Hematopoietic multipotent progenitor cell treated with erythropoietin and hydrocortisone succinate and interleukin-3 and kit ligand, for 8 days (in vitro differentiated cells): ENCODE data around the gene TSPAN14.
"Not testable (repeated sequence)": the region's sequence is repeated elsewhere in the genome, so short reads cannot be mapped to it uniquely, and the experiment has no call there.

Source experiments
- DNase-seq: peaks from one replicate; pipeline ENCODE4 v3.0.0-alpha.2; 2015

Gene TSPAN14

GRCh38 chr10:80472234-80473095, 18.4 kb downstream of the TSPAN14 start:
- DNase-seq: no peak

GRCh38 chr10:80473096-80473657, 19.1 kb downstream of the TSPAN14 start:
- no peak for DNase-seq

GRCh38 chr10:80473692-80474596, 19.8 kb downstream of the TSPAN14 start:
- no peak for DNase-seq

GRCh38 chr10:80474597-80474910, 20.4 kb downstream of the TSPAN14 start:
- DNase-seq: no peak

GRCh38 chr10:80474941-80475340, 20.8 kb downstream of the TSPAN14 start:
- DNase-seq: peak; percentile 57

- not testable (repeated sequence) for DNase-seq
These were observed 21.5 kb downstream of the TSPAN14 start for GRCh38 chr10:80475641-80476040.

DNA sequence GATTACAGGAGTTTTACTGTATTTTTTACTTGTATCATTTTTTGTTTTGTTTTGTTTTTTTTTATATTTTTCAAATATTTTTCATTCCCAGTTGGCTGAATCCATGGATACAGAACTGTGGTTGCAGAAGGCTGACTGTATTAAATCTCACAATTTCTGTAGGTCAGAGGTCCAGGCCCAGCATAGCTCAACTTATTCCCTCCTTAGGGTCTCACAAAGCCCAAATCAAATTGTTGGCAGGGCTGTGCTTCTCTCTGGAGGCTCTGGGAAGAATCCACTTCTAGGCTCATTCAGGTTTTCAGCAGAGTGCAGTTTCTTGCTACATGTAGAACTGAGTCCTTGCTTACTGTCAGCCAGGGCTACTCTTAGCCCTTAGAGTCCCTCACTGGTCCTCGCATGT, 22.6 kb downstream of the TSPAN14 start:
- DNase-seq: no peak

GRCh38 chr10:80477813-80478212, 23.7 kb downstream of the TSPAN14 start:
- no peak for DNase-seq

GRCh38 chr10:80480373-80480772, 26.3 kb downstream of the TSPAN14 start:
- DNase-seq: not testable (repeated sequence)

- no peak for DNase-seq
These were observed 26.7 kb downstream of the TSPAN14 start for GRCh38 chr10:80480852-80481251.

DNA sequence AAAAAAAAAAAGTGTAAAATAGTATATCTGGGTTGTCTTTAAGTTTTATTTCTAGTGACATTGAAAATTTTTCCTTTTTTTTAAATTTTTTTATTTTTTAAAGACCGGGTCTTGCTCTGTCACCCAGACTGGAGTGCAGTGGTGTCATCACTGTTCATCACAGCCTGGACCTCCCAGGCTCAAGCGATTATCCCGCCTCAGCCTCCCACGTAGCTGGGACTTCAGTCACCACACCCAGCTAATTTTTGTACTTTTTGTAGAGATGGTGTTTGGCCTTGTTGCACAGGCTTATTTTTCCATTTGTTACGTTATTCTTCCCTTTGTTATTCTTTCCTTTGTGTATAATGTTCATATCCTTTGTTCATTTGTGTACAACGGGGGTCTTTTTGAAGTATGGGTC, 30.1 kb downstream of the TSPAN14 start:
- peak; percentile 27 for DNase-seq

- no peak for DNase-seq
These were observed 30.6 kb downstream of the TSPAN14 start for GRCh38 chr10:80484676-80485075.

DNA sequence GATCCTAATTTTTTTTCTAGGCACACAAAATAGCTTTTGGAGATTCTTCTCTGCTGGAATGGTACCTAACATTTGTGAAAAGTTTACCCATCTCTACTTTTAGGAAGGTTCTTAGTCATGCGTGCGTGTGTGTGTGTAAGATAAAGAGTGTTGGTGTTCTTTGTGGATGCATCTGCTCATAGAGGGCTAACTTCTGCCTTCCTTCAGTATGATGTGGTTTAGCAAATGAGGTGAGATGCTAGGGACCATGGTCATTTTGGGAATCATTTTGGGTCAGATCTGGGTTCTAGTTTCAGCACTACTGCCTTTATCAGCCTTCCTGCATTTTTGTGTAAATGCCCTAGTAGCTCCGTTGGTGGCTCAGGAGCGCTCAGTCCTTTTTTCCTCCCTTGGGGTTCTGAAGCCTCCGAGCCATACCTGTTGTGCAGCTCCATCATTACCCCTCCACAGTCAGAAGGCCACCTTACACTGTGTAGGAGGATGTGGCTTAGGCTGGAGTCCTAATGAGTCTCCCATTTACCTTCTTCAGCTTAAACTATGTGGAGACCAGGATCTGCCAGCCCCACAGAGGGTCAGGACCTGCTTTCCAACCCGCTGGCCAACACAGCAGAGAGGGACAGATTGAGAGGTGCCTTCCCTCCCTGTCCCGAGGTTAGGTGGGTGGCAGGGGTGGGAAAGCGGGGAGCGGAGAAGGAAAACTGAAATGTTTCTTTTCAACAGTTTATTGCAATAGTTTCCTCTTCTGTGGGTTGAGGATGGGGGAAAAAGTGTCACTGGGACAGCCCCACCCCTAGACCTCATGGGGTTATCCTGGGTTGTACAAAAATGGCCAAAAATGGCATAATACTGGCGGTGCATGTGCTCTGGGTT, 31.2 kb downstream of the TSPAN14 start:
- DNase-seq: peak; percentile 86

DNA sequence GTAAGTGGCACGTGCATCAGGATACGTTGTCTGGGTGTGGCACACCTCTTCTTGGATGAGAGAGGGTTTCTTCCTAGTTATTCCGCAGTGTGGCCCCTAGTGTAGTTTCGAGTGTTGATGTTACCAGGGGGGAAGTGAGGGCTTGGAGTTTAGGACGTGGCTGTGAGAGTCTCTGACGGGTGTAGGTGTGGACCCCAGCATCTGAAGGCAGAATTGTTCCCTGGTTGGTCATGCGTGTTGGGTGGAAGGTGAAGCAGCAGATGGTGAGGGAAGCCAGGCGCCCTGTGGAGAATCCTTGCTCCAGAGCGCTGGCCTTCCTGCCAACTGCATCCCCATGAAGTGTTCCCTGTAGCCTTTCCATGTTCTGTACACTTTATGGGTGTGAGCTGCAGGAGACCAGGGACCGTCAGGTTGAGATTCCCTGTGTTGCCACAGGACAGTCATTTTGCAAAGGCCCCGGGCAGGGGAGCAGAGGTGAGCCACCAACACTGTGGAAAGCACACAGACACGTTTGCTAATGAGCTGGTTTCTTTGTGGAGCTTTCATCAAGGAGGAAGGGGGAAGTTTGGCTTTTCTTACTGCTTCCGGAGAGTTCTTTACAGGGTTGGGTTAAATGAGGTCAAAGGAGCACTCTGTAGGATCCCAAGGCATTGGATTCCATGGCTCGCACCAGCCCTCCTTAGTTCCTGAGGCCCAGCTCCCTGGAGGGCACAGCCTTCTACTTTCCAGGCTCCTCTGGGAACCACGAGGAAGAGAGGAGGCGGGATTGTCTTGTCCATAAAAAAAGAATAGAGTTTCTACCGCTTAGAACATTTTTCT, 32.0 kb downstream of the TSPAN14 start:
- DNase-seq: no peak

DNA sequence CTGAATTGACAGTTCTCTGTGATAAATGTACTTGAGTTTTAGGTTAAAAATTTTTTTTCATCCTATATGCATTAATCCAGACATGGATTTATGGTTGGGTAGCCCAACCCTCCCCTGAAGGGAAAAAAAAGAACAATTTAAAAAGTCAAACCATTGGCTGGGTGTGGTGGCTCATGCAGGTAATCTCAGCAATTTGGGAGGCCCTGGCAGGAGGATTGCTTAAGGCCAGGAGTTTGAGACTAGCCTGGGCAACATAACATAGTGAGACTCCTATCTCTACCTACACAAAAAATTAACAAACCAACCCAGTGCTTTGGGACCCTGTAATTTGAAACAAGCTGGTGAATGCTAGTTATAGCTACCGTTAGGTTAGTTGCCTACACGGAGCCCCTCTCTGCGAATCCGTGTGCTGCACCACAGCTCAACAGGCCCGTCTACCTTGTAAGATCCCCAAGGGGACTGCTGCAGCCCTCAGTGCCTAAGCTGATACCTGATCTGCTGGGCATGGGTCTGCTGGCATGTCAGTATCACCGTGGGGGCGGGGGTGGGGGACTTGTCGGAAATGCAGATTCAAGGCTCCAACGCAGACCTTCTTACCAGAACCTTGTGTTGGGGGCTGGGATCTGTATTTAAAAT, 32.8 kb downstream of the TSPAN14 start:
- no peak for DNase-seq

- DNase-seq: no peak
These were observed 33.3 kb downstream of the TSPAN14 start for GRCh38 chr10:80487421-80487785.

GRCh38 chr10:80487791-80488538, 33.9 kb downstream of the TSPAN14 start:
- peak; percentile 75 for DNase-seq

GRCh38 chr10:80488539-80489066, 34.5 kb downstream of the TSPAN14 start:
- peak; percentile 72 for DNase-seq

GRCh38 chr10:80489371-80490112, 35.4 kb downstream of the TSPAN14 start:
- DNase-seq: no peak
